GM21528 (cell line): Measurements from ENCODE around the gene CREB5.

Source experiments
- ATAC-seq: cut with Tn5 transposase; IDR thresholded peaks from one replicate; pipeline ENCODE4 v1.9.1; 2021; ENCODE audit warnings: mild to moderate bottlenecking, moderate library complexity; ENCODE audit not compliant: unreplicated experiment, low FRiP score

Gene CREB5

DNA sequence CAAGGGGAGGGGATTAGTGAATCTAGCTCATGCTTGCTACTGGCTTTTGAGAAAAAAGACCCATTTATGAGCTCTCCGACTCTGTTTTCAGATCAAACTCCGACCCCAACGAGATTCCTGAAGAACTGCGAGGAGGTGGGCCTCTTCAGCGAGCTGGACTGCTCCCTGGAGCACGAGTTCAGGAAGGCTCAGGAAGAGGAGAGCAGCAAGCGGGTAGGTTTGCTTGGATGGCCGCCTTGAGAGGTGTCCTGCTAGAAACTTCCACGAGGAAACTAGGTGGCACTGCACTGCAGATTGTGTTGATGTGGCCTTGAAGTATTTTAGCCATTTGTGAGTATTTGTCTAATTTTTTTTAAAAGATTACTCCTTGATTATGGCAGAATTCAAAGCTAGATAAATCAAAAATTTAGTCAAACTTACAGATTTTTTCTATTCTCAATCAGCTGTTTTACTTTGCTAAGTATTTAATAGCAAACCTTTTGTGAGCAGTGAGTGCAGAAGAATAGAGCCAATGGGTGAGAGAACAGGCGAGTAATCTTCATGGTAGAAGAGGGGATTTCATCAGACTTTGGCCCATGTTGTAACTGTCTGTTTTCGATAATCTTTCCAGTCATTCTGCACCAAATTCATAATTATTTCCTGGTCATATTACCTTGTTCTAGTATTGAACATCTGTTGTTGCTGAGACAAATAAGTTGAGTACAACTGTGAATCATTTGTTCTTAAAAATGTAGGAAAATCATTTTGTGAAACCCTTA, 95.4 kb downstream of the CREB5 start:
- no peak for ATAC-seq

DNA sequence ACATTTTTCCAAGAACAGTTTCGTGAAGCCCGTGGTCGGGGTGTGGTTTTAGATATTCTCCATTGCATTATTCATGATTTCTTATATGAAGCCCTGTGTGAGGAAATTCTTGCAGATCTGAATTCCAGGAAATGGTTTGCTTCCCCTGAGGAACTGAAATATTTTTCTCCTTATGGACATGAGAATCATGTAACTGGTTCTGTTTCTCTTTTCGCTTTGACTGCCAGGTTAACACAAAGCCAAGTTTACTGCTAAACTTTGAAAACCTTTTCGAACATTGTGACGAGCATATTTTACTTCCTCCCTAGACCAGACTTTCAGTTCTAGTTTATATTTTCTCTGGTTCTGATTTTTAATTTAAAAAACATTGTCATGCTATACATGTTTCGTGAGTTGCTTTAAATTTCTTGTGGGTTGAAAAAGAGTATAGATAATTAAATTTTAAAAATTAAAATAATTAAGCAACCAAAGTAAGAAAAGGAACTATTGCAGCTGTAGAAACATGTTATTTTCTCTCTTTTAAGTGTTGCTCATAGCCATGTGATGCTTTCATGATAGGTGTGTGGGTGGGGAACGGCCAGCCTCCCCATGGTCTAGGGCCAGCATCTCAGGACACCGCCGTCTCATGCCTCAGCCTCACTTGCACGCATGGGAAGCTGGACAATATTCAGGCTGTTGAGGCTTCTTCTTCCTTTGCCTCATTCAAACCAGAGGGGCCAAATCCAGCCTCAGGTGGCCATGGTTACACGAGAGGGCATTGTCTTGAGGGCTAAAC, 97.1 kb downstream of the CREB5 start:
- ATAC-seq: no peak

DNA sequence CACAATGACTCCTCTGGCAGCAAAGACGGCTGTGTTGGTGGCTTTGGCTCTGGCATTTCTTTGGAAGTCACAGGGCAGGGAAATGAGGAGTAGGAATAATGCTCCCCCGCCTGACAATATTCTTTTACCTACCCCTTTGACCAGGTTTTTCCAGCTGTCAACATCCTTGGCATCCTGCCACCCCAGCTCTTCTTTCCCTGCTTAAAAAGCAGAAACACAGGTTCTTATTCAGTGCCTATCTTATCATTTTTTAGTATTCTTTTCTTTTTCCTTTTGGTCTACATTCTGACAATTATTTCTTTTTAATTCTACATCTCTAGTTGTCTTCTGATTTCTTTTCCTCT, 97.7 kb downstream of the CREB5 start:
- ATAC-seq: no peak

DNA sequence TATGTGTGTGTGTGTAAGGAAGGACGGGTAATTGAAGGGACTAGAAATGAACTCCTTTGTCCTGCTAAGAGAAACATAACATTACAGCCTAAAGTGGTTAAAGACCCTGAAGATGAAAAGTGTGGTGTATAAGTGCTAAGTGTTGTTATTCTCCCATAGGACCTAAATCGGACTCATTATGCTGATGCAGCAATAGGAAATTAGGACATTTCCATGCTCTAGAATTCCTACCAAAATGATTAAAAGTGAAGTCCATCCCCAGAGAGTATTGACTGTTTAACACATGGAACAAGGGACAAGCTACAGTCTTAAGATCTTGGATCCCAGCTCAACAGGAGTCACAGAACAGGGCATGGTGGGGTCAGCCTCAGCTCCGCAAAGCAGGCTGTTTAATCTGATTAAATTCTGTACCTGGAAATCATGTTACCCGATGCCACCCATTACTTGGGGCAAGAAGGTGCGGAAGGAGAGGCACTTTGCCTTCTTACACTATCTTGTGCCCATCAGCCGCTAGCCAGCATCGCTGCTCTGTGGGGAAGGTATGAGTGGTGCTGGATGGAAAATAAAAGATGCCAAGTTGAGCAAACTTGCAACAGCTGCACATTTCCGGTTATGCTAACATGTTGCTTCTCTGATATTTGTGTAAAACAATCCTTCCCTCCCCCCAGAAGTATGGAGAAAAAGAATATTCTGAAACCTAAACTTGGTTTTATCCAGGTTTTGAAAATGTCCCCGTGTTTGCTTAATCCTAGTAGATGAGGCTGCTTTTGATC, 100.5 kb downstream of the CREB5 start:
- ATAC-seq: no peak

DNA sequence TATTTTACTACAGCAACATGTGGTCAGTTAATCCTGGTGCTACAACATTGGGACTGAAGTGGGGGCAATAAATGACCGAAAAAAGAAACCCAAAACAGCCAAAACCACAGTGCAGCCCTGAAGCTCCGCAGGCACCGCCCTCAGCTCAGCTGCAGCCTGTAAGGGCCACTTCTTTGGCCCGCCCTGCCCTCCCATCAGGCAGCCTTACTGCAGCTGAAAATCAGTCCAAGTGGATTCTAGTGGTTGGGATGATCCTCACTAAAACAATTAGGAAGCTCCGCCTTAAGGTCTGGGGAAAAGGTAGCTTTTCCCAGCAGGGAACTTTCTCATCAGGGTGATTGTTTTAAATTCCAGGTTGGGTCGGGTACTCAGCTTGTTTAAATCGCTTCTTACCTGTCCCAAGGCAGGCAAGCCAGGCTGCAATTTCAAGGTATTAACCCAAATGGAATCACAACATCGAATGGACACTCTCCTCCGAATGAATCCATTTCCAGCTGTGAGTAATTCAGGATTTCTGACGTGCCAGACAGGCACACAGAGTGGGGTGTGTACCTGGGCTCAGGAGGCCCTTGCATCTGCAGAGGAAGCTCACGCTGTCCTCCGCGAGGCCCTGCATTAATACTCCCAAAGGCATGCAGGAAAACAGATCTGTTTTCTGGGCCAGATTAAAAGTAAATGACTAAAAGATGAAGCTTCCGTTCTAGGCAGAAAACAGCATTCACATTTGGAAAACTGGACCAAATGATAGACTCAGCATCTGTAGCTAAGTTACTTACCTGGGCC, 104.3 kb downstream of the CREB5 start:
- no peak for ATAC-seq

DNA sequence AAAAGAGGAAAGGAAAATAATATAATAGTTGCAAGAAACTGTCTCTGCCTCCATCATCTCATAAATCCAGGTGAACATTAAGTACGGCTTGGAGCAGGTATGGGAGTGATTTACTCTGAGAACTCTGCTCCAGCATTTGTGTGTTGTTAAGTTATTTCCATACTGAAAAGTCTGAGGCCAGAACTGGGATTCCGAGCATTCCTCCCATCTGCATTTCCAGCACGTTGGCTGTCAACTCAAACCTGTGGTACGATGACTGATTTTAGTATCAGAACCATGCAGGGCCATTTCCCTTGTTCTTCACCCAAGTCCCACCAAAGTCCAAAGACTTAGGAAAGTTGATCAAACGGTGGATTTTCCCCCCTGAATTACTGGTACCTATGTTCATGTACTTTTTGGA, 104.9 kb downstream of the CREB5 start:
- ATAC-seq: no peak

DNA sequence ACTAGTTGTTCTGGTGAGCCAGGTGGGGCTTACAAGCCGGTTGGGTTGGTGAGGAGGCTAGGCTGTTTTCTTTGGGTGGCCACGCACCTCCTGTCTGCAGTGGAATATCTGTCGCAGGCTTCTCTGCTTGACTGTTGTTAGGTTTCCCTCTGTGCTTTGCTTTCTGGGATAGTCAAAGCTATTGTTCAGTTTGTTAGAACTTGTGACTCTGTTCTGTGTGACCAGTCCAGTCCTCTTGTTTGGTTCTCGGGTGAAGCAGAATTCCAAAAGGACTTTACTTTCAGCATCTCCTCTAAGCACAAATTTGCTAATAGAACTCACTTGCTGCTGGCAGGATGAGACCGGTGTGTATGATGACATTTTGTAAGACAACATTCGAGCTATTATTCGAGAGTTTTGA, 105.3 kb downstream of the CREB5 start:
- no peak for ATAC-seq

DNA sequence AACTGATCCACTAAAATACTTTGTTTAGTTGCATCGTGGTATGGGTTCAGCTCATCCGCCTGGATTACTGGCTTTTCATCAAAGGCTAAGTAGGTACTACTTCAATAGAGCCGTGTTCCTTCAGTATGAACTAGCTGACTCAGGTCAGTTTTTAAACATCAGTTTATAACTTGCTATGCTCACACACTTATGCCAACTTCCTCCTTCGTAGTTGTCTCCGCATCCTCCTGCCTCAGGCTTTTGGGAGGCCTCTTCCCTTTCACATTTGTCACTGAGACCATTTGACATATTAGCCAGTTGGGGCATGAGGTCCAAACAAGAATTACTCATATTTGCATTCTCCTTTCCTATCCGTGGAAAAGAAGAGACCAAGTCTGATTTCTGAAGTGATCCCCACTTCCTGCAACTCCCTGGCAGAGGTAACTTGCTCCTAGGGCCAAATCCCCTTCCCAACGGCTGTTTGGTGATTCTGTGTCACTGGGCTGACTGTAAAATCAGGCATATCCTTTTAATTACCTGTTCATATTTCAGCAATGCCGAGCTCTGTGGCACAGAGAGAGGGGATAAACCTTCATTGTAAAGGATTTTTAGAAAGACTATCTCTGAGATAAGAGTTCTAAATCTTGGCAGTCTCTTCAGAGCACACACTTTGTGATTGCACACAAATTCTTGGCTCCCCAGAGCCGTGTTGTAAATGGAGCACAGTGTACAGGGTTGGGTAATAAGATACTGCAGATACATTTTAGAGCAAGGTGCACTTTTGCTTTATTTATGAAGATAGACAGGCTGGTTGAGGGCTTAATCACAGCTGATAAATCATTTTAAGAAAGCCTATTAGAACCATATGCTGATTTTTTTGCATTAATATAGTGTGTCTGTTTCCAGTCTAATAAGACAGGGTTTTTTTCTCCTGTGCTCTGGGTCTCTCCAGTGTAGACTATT, 108.0 kb downstream of the CREB5 start:
- ATAC-seq: no peak

DNA sequence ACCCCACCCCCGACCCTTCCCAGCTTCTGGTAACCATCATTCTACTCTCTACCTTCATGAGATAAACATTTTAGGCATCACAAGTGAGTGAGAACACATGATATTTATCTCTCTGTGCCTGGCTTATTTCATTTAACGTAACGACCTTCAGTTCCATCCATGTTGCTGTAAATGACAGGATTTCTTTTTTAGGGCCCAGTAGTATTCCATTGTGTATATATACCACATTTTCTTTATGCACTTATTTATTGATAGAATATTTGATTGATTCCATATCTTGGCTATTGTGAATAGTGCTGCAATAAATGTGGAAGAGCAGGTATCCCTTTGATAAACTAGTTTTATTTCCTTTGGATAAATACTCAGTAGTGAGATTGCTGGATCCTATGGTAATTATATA, 112.7 kb downstream of the CREB5 start:
- ATAC-seq: no peak

DNA sequence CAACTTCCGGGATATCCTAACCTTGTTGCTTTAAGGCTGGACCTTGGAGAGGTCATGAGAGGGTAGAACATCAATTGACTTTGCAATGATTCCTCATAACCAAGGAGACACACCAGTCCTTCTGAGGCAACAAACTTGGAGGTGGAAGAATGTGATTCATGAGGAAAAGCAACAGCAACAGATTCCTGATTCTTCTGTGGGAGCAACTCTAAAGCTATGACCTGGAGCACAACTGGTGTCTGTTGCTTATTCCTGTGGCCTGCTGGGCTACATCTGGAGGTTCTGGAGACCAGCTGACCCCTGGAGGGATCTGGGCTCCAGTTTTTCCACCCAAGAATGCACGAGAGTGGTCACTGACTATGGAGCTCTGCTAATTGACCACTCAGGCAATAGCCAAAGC, 116.6 kb downstream of the CREB5 start:
- no peak for ATAC-seq

DNA sequence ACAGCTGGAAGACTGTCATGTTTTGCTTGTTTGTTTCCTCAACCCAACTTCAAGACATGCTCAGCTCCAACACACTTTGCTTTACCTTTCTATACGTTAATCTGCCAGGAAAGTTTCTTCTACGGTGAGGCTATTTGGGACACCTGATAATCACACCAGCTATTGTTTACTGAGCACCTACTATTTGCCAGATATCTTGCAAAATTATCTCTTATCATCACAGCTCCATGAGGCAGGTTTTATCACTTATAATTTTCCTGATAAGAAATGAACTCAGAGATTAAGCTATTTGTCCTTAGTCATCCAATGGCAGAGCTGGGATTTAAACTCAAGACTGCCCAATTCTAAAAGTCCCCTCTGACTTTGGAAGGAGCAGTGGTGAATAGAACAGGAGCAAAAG, 117.4 kb downstream of the CREB5 start:
- ATAC-seq: no peak

DNA sequence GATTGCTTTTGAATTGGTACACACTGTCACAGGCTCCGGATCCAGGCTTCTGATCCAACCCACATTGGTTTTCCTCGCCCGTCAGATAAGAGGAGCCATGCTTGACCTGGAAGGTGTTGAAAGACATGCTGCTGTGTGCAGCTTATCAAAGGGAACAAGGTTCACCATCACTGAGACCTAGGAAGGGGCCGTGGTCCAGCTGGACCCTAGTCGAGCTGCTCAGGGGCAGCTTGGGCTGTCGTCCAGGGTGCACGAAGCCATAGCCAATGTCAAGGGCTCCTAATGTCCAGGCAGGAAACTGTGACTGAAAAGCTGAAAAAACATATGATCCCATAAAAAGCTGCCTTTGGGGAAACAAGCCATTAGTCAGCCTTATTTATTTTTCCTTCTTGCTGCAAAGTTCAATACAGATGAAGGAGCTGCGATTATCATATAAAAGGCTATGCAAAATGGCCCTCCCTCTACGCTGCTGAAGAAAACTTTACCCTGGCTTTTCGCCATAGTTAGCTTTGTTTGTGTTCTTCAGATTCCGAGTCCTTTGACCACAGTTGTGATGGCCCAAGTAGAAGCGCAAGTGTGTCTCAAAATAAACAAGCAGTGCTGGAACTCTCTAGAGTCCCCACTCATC, 118.0 kb downstream of the CREB5 start:
- ATAC-seq: no peak

DNA sequence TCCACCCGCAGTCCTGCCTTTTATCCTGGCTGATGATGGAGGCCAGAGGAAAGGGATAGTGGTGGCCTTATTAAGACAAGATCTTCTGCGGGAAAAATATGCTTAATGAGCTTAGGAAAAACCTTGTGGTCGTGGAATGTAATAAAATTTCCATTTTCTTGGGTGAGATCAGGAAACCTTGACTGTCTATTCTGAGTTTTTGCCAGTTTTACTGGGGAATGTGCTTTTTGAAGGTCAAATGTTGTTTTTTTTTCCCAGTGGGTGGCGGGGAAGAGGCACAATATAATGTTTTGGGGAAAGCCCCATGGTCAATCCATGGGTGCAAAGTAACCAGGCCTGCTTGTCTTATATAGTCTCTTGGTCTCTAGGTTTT, 118.5 kb downstream of the CREB5 start:
- ATAC-seq: no peak

DNA sequence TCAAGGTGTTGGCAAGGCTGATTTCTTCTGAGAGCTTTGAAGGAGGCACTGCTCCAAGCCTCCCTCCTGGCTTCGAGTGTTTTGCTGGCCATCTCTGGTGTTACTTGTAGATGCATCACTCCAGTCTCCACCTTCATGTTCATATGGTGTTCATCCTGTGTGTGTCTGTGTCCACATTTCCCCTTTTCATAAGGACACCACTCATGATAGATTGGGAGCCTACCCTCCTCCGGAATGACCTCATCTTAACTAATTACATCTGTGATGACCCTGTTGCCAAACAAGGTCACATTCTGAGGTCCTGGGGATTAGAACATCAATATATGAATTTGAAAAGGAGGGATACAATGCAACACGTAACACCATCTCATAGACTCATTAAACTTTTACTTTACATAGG, 119.0 kb downstream of the CREB5 start:
- no peak for ATAC-seq

DNA sequence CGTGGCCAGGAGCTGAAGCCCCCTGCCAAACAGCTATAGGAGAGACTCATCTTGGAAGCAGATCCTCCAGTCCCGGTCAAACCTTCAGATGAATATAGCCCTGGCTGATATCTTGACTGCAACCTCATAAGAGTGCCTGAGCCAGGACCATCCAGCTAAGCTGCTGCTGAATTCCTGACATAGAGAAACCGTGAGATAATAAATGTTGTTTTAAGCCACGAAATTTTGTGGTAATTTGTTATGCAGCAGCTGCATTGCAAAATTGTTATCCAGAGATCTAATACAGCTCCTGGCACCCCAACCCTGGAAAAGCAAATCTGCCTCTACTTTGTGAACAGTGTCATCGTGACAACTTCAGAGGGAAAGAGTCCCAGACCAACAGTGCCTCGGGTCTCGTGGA, 119.9 kb downstream of the CREB5 start:
- ATAC-seq: no peak

DNA sequence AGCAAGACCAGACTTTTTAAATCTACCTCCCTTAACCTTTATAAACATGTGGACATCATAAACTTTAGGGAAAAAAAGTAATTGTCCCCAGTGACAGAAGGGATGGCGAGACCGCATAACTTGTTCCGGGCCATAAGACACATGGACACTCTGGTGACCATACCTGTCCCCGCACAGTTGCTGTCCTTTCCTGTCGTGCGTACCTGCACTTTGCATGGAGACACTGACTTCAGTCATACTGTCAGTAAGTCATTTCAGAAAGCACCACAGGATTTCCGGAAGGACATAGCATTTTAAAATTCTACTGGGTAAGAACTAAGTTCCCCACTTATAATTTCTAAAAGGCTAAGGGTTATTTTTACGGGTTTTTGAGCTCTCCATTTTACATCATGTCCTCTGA, 120.9 kb downstream of the CREB5 start:
- ATAC-seq: no peak

DNA sequence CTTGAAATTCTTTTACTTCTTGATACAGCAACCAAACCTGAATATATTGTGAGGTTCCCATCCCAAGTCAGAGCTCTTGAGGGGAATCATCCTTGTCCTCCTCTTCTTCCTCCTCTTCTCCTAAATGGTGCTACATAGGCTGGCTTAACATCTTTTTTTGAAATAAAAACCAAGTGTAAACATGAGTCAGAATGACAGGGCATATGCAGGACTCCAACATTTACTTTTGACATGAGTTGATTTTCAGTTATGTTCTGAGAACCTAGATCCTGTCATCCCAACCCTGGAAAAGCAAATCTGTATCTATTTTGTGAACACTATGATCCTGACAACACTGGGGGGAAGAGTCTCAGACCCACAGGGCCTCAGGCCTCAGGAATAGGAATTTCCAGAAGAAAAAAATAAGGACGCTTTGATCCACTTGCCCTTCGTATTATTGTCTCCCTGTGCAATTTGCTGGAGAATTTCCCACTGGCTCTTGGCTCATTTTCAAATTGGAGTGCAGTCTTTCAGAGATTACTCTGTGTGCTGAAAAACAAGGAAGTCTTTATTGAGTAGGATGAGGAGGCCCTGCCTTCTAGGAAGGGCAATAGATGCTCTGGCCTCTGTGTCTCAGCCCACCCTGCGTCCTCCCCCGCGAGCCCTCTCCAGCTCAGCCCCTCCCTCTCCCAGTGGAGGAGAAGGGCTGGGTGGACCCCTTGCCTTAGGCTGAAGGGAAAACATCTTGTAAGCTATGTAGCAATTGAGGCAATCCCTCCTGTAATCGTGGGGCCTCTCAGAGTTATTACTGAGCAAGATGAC, 121.6 kb downstream of the CREB5 start:
- no peak for ATAC-seq

DNA sequence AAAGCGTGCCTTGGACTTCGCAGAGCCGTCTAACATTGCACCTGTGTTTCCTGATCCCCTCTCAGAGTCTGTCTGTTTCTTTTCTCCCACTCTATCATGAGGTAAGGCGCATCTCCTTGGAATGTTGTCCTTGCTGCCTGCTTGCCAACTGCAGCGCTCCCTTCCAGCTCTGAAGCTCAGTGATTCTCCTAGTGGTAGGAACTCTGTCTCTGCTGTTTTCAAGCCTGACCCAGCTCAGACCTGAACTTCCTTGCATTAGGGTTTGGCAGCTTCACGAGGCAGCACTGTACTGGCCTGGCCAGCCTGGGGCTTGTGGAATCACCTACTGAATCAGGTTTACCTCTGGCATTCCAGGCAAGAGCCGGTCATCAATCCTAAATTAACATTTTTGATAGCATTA, 123.9 kb downstream of the CREB5 start:
- no peak for ATAC-seq
